HG02588 (cell line): ENCODE data around the gene MYO1G.
"Not testable (repeated sequence)": the region's sequence is repeated elsewhere in the genome, so short reads cannot be mapped to it uniquely, and the experiment has no call there.

Experiments used
- ATAC-seq: cut with Tn5 transposase; IDR thresholded peaks from one replicate; pipeline ENCODE4 v1.9.1; 2021; ENCODE audit warnings: mild to moderate bottlenecking, moderate library complexity; ENCODE audit not compliant: unreplicated experiment

MYO1G gene

DNA sequence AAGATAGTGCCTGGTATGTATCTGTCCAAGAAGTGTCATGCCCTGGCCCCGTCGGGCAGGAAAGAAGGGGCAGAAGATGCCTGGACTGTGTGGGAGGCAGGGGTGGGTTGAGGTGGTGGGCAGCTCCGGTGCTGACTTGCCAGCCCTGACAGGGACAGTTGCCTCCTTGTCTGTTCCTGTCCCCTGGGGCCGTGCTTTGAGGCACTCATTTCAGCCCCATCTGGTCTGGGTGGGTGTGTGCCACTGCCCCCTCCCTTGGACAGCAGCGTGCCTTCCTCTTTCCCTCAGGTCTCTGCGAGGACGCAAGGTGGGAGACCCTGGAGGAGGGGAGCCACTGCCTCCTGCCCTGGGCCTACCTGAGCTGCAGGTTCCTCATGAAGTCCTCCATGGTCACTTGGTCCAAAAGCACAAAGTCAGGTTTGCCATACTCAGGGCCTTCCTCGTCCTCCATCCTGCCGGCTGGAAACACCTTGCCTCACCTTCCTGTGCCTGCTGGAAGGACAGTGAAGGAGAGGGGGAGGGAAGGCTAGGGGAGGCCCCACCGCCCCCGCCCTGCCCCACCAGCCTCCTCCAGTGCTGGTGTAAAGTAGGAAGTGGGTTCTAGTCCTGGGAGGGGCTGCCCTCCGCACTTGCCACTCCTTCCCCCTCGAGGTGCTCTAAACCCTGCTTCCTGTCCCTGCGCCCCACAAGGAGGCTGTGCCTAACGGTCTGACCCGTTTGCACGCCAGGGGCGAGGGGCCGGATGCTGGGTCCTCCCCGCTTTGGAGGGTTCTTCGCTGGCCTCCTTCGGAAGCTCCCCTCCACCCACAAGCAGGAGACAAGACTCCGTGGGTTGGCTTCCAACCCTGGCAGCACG is at the start of gene MYO1G:
Gene MYO1G, minus strand, starts transcription at position 505 of the 856 bp plus-strand sequence. Its CDS starts 54 bp downstream, at position 451.
- peak; percentile 49 for ATAC-seq

DNA sequence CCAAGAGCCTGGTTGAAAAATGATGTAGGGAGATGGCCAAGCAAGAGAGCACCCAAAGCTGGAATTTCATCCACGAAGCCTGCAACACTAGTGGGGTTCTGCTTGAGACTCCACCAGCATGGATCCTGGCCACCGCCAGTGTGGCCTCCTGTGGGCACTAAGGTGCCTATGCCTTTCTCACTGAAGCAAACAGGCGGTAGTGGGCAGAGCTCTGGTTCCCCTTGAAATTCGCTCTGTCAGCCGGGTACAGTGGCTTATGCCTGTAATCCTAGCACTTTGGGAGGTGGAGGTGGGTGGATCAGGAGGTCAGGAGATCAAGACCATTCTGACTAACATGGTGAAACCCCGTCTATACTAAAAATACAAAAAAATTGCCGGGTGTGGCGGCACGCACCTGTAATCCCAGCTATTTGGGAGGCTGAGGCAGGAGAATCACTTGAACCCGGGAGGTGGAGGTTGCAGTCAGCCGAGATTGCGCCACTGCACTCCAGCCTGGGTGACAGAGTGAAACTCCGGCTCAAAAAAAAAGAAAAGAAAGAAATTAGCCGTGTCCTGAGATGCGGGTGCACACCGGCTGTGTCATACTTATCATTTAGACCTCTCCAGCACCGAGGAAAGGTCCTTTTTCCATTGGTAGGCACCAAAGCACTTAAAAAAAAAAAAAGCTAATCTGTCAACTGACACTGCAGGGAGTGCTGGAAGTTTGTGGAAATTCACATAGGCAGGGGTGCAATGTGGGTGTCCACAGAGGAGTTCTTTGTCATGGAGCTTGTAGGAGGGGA is 49.5 kb upstream of the MYO1G start:
- ATAC-seq, result no peak

DNA sequence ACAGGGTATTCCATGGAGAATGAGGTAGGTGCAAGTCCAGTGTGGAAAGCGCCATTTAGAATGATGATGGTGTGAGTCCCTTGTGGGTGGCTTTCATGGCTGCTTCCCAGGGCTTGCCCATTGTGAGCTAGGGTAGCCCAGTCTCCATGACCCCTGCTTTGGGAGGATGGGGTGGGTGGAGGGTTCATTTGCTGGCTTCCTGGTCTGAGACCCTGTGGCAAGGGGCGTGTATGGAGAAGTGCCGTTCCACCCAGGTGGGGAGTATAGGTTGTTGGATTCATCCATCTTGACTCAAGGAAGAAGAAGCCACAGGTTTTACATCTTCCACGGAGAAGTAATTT is 48.9 kb upstream of the MYO1G start:
- ATAC-seq, result no peak

- peak; percentile 50 for ATAC-seq
Observed at GRCh38 chr7:45026984-45027773, 48.4 kb upstream of the MYO1G start.

GRCh38 chr7:45026013-45026412 is 47.2 kb upstream of the MYO1G start:
- no peak for ATAC-seq

DNA sequence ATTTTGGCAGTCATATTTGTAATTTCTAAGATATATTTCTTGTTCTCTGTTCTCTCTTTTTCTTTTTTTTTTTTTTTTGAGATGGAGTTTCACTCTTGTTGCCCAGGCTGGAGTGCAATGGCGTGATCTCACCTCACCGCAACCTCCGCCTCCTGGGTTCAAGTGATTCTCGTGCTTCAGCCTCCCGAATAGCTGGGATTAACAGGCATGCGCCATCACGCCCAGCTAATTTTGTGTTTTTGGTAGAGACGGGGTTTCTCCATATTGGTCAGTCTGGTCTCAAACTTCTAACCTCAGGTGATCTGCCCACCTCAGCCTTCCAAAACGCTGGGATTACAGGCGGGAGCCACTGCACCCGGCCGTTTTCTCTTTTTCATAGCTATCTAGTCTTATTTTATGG is 46.7 kb upstream of the MYO1G start:
- ATAC-seq, result not testable (repeated sequence)

DNA sequence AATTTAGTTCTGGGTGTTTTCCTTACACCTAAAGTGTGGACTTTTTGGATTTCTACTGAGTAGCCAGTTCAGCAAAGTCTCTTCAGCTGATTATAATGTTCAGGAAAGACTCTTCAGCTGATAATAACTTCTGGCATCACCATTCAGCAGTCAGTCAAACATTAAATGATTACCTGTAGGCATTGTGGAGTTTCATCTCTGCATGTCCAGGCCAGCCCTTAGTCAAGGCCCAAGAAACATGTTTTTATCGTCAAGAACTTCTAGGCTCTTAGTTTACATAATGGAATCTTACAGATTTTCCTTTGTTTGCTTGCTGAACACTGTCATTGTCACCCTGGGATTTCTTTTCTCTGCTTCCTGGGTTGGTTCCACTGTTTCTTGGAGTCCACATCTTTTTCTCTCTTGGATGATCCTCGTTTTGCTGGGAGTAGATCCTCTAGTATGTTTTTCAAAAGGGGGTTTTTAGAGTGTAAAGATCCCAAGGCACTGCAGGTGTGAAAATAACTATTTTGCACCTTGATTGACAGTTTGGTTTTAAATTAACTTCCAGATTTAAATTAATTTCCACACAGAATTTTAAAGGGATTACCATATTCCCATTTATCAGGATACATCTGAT is 45.4 kb upstream of the MYO1G start:
- ATAC-seq, result no peak

DNA sequence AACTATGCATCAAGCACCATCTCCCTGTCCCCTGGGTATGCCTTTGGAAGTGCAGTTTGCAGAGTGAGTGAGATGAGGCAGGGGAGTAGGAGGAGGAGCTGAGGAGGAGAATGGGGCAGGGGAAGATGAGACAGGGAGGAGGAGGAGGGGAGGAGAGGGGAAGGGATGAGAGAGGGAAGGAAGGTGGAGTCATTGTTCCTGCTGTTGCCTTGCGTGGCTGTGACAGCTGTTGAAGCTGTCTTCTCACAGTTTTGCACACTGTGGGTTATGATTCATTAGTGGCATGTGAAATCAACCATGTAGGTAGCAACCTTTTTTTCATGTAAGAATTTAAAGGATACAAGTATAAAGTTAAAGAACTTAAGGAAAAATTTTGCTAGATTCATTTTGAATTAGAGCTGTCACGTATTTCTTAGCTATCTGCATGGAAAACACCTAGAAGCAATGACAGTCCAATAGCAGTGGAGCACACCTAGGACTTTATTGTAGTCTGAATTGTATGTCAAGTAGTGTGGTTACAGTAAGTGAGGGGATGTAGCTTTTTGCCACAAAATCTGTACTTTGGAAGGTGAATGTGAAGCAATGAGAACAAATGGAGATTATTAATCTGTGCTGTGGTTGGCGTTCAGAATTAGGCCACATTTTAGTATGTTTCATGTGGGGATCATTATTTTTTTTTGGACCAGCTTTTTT is 42.9 kb upstream of the MYO1G start:
- no peak for ATAC-seq

DNA sequence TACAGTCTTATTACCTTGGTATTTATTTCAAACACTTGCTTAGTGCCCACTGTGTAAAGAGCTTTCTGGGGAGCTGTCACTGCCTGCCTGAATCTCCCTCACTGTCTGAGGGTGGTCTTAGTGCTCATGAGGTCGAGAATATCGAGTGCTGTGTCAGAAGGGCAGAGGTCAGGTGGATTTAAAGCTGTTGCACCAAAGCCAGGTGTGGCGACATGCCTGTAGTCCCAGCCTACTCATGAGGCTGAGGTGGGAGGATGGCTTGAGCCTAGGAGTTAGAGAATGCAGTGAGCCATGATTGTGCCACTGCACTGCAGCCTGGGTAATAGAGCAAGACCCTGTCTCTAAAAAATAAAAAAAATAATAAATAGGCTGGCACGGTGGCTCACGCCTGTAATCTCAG is 42.1 kb upstream of the MYO1G start:
- no peak for ATAC-seq

DNA sequence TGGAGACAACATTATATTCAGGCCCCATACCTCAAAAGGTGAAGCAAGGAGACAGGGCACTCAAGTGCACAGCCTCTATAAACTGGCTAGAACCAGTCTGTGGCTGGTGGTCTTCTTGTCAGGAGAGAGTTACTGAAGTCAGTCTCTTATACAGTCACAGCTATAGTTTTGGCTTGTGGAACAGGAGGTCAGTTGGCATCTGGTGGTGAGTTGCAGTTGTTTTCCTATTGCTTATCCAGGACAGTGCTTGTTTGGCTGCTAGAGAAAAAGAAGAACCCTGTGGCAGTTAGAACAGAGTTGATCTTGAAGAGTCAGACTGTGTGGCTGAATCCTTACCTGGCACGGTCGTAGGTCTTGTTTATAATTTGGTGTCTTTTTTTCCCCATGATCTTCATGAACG is 38.4 kb upstream of the MYO1G start:
- no peak for ATAC-seq

DNA sequence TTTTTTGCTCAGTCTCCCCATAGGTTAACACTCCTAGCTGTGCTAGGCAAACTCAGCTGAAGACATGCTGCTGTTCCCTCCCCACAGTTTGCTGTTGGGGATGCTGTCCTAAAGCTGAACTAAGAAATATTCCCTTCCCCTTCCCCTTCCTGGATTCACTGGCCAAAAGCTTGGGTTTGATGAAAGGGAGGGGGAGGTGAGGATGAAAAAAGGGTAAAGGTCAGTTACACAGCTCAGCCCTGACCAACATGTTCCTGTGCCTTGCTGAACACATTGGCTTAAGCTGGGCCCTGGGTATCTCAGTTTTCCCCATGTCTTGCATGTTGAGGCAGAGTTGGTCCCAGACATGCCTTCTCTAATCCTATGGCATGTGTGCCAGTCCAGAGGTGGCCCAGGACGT is 36.5 kb upstream of the MYO1G start:
- ATAC-seq, result no peak

- ATAC-seq, result no peak
Observed at GRCh38 chr7:45013465-45013967, 34.7 kb upstream of the MYO1G start.

GRCh38 chr7:45007571-45008328 is 28.9 kb upstream of the MYO1G start:
- ATAC-seq, result no peak

DNA sequence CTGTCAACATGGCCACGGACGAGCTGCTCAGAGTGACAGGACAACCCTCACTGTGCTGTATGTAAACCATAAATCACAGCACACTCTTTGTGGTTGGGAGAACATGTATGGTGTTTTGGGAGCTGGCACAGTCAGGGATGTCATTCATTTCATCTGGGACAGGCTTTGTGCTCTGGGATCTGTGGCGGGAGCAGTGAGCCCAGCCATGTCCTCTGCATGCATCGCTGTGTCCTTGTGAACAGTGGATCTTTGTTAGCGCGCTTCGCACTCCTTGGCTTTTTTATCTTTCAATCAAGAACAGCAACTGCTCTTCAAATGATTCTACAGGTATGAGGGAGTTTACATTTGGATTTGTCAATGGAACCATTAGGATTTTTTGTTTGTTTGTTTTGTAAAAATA is 28.3 kb upstream of the MYO1G start:
- ATAC-seq, result no peak

DNA sequence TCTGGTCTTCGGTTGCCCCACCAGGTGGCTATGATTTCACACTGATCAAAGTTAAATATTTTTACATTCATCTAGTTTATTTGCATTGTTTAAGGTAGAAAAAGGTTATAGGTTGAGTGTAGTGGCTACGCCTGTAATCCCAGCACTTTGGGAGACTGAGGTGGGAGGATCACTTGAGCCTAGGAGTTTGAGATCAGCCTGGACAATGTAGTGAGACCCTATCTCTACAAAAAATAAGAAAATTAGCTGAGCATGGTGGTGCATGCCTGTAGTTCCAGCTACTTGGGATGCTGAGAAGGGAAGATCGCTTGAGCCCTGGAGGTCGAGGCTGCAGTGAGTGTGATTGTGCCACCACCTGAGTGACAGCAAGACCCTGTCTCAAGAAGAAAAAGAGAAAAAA is 25.0 kb upstream of the MYO1G start:
- no peak for ATAC-seq

- no peak for ATAC-seq
Observed at GRCh38 chr7:45001826-45002225, 23.0 kb upstream of the MYO1G start.

- peak; percentile 28 for ATAC-seq
Observed at GRCh38 chr7:45001138-45001694, 22.4 kb upstream of the MYO1G start.

- peak; percentile 6 for ATAC-seq
Observed at GRCh38 chr7:45000093-45001032, 21.5 kb upstream of the MYO1G start, which contains the start of gene CCM2. TSS of gene CCM2 (plus strand) at chr7:45000201. CDS start at chr7:45000334, 133 bp downstream.
